Type B pancreatic cell (in vitro differentiated cells): ENCODE data around the gene BARD1. TPM values are rescaled to one million over a fixed set of nuclear protein-coding genes. Genes with fewer than 3 reads are reported as not detected.

Source experiments
- DNase-seq: peaks from one replicate; pipeline ENCODE4 v3.0.0; 2021; ENCODE audit warnings: mixed read lengths; ENCODE audit not compliant: unreplicated experiment; ENCODE audit errors: extremely low spot score
- H3K27ac Mint-ChIP-seq: 2 replicates; pipeline ENCODE4 v1.8.0; 2021; ENCODE audit warnings: mild to moderate bottlenecking, mixed read lengths
- H3K27me3 Mint-ChIP-seq: 2 replicates; pipeline ENCODE4 v1.8.0; 2021; ENCODE audit warnings: mixed read lengths
- H3K36me3 Mint-ChIP-seq: 2 replicates; pipeline ENCODE4 v1.8.0; 2021; ENCODE audit warnings: mixed read lengths
- H3K4me1 Mint-ChIP-seq: one replicate; pipeline ENCODE4 v1.8.0; 2021; ENCODE audit warnings: mixed read lengths; ENCODE audit not compliant: unreplicated experiment
- H3K4me3 Mint-ChIP-seq: 2 replicates; pipeline ENCODE4 v1.8.0; 2021; ENCODE audit warnings: mild to moderate bottlenecking, mixed read lengths
- H3K9me3 Mint-ChIP-seq: 2 replicates; pipeline ENCODE4 v1.8.0; 2021; ENCODE audit warnings: mixed read lengths
- CTCF ChIP-seq: fragments of 200-600 bp; sonication (generic); conservative IDR thresholded peaks from 2 replicates; pipeline ENCODE4 v1.5.0; 2021; ENCODE audit warnings: antibody characterized with exemption, mild to moderate bottlenecking
- total RNA-seq: library from RNA; stranded (reverse); gene quantifications from 2 replicates; pipeline ENCODE4 v1.2.1, GENCODE V29; 2021; ENCODE audit warnings: low replicate concordance

The BARD1 gene
- total RNA-seq, 1 donor from 2014 or later, result 25.7 TPM

- no peak for TF ChIP-seq CTCF
- peak overlapping the region; percentile 97 for H3K4me3 Mint-ChIP-seq
- no peaks in the 10 kb centered on the region for H3K27me3 Mint-ChIP-seq
- H3K36me3 Mint-ChIP-seq, result peaks cover 11% of the 10 kb centered on the region
- peak; percentile 100 for DNase-seq
- peaks cover 32% of the 10 kb centered on the region for H3K4me1 Mint-ChIP-seq
- H3K27ac Mint-ChIP-seq, result peak overlapping the region; percentile 98
- H3K9me3 Mint-ChIP-seq, result no peaks in the 10 kb centered on the region
Observed at GRCh38 chr2:214809751-214810564, 475 bp upstream of the BARD1 start.

GRCh38 chr2:214807653-214808052, 1.8 kb downstream of the BARD1 start:
- Mint-ChIP-seq H3K27ac (peak overlapping the region; percentile 98), H3K4me1 (peaks cover 25% of the 10 kb centered on the region), H3K27me3 (no peaks in the 10 kb centered on the region), H3K9me3 (peaks cover 7% of the 10 kb centered on the region), H3K36me3 (peaks cover 22% of the 10 kb centered on the region), H3K4me3 (peak overlapping the region; percentile 97)
- no peak for DNase-seq
- no peak for TF ChIP-seq CTCF

GRCh38 chr2:214801768-214802397, 7.6 kb downstream of the BARD1 start:
- H3K9me3 Mint-ChIP-seq, result peaks cover 7% of the 10 kb centered on the region
- H3K4me3 Mint-ChIP-seq, result no peak overlapping the region
- TF ChIP-seq CTCF, result no peak
- H3K27ac Mint-ChIP-seq, result no peak overlapping the region
- H3K27me3 Mint-ChIP-seq, result no peaks in the 10 kb centered on the region
- H3K4me1 Mint-ChIP-seq, result peaks cover 12% of the 10 kb centered on the region
- no peak for DNase-seq
- H3K36me3 Mint-ChIP-seq, result peaks cover 41% of the 10 kb centered on the region

- H3K4me1 Mint-ChIP-seq, result peaks cover 9% of the 10 kb centered on the region
- TF ChIP-seq CTCF, result no peak
- no peak overlapping the region for H3K27ac Mint-ChIP-seq
Observed at GRCh38 chr2:214801068-214801467, 8.4 kb downstream of the BARD1 start.

GRCh38 chr2:214800180-214800579, 9.3 kb downstream of the BARD1 start:
- Mint-ChIP-seq H3K27ac (no peak overlapping the region), H3K9me3 (peaks cover 7% of the 10 kb centered on the region), H3K36me3 (peaks cover 42% of the 10 kb centered on the region), H3K4me3 (no peak overlapping the region), H3K4me1 (peaks cover 1% of the 10 kb centered on the region), H3K27me3 (no peaks in the 10 kb centered on the region)
- TF ChIP-seq CTCF, result no peak
- no peak for DNase-seq

More at GRCh38 chr2:214801068-214801467, 8.4 kb downstream of the BARD1 start:
- DNase-seq, result no peak
- H3K27me3 Mint-ChIP-seq, result no peaks in the 10 kb centered on the region
- no peak overlapping the region for H3K4me3 Mint-ChIP-seq
- peaks cover 43% of the 10 kb centered on the region for H3K36me3 Mint-ChIP-seq
- H3K9me3 Mint-ChIP-seq, result peaks cover 7% of the 10 kb centered on the region
